Measurements from ENCODE around the gene PRKCE. TPM values are rescaled to one million over a fixed set of nuclear protein-coding genes. Genes with fewer than 3 reads are reported as not detected.

Gene PRKCE
- total RNA-seq, 2 experiments from 2014 or later, result 15.4 to 16.2 TPM

Other genes starting within 250 kb of the PRKCE start
- gene SRBD1, start 40.4 kb upstream of the PRKCE start, total RNA-seq, result 10 to 100 TPM; 19.2 to 22.7 TPM

Data from activated CD8-positive, alpha-beta T cell treated with anti-CD3 and anti-CD28 coated beads, Interleukin-2, amount 10 ng/mL, durations not matched to agents 7 days and 5 days (primary cell).